GM12878 (cell line): ENCODE data around the gene EEF2. TPM values are rescaled to one million over a fixed set of nuclear protein-coding genes. Genes with fewer than 3 reads are reported as not detected.

Experiments used
- ATAC-seq: fragments of 200-7000 bp; cut with Tn5 transposase; 3 replicates; pipeline ENCODE4 v1.9.1; 2020; ENCODE audit warnings: mild to moderate bottlenecking, moderate library complexity
- BruUV-seq: library from RNA; stranded (reverse); fragments of 400-500 nt; replicated peaks from 2 replicates; lab custom pipeline; 2021; lab: Mats Ljungman, UMichigan
- CTCF ChIA-PET: fragments of 300-600 bp; sonication (Branson Sonifier 250); formaldehyde crosslinking; extraction: SDS; loops from one replicate; lab custom pipeline; 2021; ENCODE audit warnings: inconsistent platforms; lab: Yijun Ruan, JAX
- POLR2A ChIA-PET: fragments of 350-600 bp; formaldehyde crosslinking; extraction: SDS; loops from one replicate; lab custom pipeline; 2021; ENCODE audit warnings: inconsistent platforms; lab: Charles Lee
- RAD21 ChIA-PET: fragments of 300-600 bp; sonication (Branson Sonifier 250); formaldehyde crosslinking; loops from one replicate; lab custom pipeline; 2023; ENCODE audit warnings: antibody characterized with exemption; ENCODE audit not compliant: unreplicated experiment; lab: Charles Lee
- SMC1A ChIA-PET: fragments of 300-600 bp; sonication (Branson Sonifier 250); formaldehyde crosslinking; loops from one replicate; lab custom pipeline; 2023; ENCODE audit not compliant: unreplicated experiment, uncharacterized antibody; lab: Charles Lee
- DNase-seq: peaks from one replicate; pipeline ENCODE4 v3.0.0-alpha.2; 2011; ENCODE audit warnings: low read depth, low spot score
- FAIRE-seq: peaks from 3 replicates; lab custom pipeline; 2011; peaks lifted over from hg19 to GRCh38; lab: Jason Lieb, UNC
- H2AFZ ChIP-seq: 2 replicates; pipeline ENCODE4 v1.6.0; 2011; ENCODE audit warnings: low read depth, low read length, control low read depth; ENCODE audit not compliant: control insufficient read depth
- H3K27ac ChIP-seq: 2 replicates; pipeline ENCODE4 v1.5.1; 2011; ENCODE audit warnings: control low read depth; ENCODE audit not compliant: control insufficient read depth, insufficient read depth
- H3K27me3 ChIP-seq, 2 experiments: replicated peaks in 1 of 2; 2 replicates each; pipeline versions ENCODE4 v1.6.0 to v1.6.1; 2011; ENCODE audit warnings: low read length in 1 of 2; ENCODE audit not compliant: control insufficient read depth in 2 of 2, insufficient read depth in 2 of 2
- H3K36me3 ChIP-seq, 2 experiments: 2 replicates each; pipeline ENCODE4 v1.5.1; 2011; ENCODE audit warnings: low read length in 1 of 2; ENCODE audit not compliant: control insufficient read depth in 2 of 2, insufficient read depth in 2 of 2
- H3K4me1 ChIP-seq: 2 replicates; pipeline ENCODE4 v1.6.1; 2011; ENCODE audit warnings: mild to moderate bottlenecking, low read length, moderate library complexity, mixed read lengths; ENCODE audit not compliant: control insufficient read depth, insufficient read depth
- H3K4me2 ChIP-seq: 2 replicates; pipeline ENCODE4 v1.6.0; 2011; ENCODE audit warnings: control low read depth; ENCODE audit not compliant: control insufficient read depth, insufficient read depth
- H3K4me3 ChIP-seq: fragments of 200-600 bp; sonication (generic); 2 replicates; pipeline ENCODE4 v1.5.1; 2016
- H3K79me2 ChIP-seq: 2 replicates; pipeline ENCODE4 v1.6.0; 2011; ENCODE audit warnings: low read length; ENCODE audit not compliant: control insufficient read depth, insufficient read depth
- H3K9ac ChIP-seq: 2 replicates; pipeline ENCODE4 v1.8.0; 2011; ENCODE audit warnings: low read length, control low read depth, mixed read lengths; ENCODE audit not compliant: control insufficient read depth, insufficient read depth
- H3K9me3 ChIP-seq: replicated peaks from 3 replicates; pipeline ENCODE4 v1.5.1; 2011; ENCODE audit warnings: mild to moderate bottlenecking, low read length; ENCODE audit not compliant: control insufficient read depth, insufficient read depth
- H4K20me1 ChIP-seq: 2 replicates; pipeline ENCODE4 v1.6.0; 2011; ENCODE audit not compliant: control insufficient read depth, insufficient read depth
- CEBPB ChIP-seq, 2 experiments: fragments of 150-350 bp in 1 of 2; IDR thresholded peaks; 2 replicates each; pipeline ENCODE4 v1.6.1; 2012 to 2014; ENCODE audit warnings: low read depth in 2 of 2, low read length in 2 of 2, borderline replicate concordance in 1 of 2, inconsistent platforms in 1 of 2
- EED ChIP-seq: sonication (generic); IDR thresholded peaks from 2 replicates; pipeline ENCODE4 v1.6.1; 2016; ENCODE audit warnings: antibody characterized with exemption, low read depth
- HCFC1 ChIP-seq: fragments of 150-350 bp; IDR thresholded peaks from 2 replicates; pipeline ENCODE4 v1.6.1; 2014; ENCODE audit warnings: low read length
- POLR2A ChIP-seq: IDR thresholded peaks from 2 replicates; pipeline ENCODE4 v1.6.1; 2011; ENCODE audit warnings: low read depth, mild to moderate bottlenecking, low read length
- WRNIP1 ChIP-seq: IDR thresholded peaks from 2 replicates; pipeline ENCODE4 v1.6.1; 2011; ENCODE audit warnings: low read depth, low read length, improper control_type of control experiment, borderline replicate concordance
- ZBTB11 ChIP-seq: fragments of 450-650 bp; formaldehyde crosslinking; IDR thresholded peaks from 2 replicates; pipeline ENCODE4 v1.5.0; 2022; ENCODE audit warnings: mild to moderate bottlenecking, missing genetic modification characterization
- WGBS: methylation state at CpG from one replicate; pipeline ENCODE4 v1.1.6; 2016; ENCODE audit warnings: low lambda C conversion rate; ENCODE audit not compliant: insufficient replicate concordance, insufficient coverage; ENCODE audit errors: missing lambda C conversion rate; 5-methylcytosine and 5-hydroxymethylcytosine counted together
- in situ Hi-C: fragments of 300-500 bp; cut with MboI; formaldehyde crosslinking; loops from 9 replicates; pipeline ENCODE4 v1.14.3; 2018; ENCODE audit warnings: mixed read lengths
- intact Hi-C: fragments of 100-400 bp; cut with micrococcal nuclease; formaldehyde crosslinking; loops from one replicate; pipeline ENCODE4 v1.14.2; 2022; ENCODE audit not compliant: unreplicated experiment
- polyA plus RNA-seq, 11 experiments: library from polyadenylated mRNA; depleted of rRNA in 4 of 11; unstranded in 6 of 11; stranded (reverse) in 5 of 11; fragments of >200 nt; fragmentation: Nextera tagmentation in 4 of 11; fragmentation: Illumina TruSeq in 1 of 11; extraction: Ambion mirVana in 4 of 11; extraction: Trizol in 1 of 11; gene quantifications; 1 replicate in 1 of 11; 2 replicates in 10 of 11; pipeline versions ENCODE4 v1.2.1 to v1.2.3, GENCODE V29; 2011 to 2016; ENCODE audit warnings: inconsistent platforms in 2 of 11, missing spikeins in 2 of 11, low read depth in 1 of 11
- total RNA-seq, 4 experiments: library from RNA; depleted of rRNA in 3 of 4; stranded (reverse); fragments of >200 nt in 3 of 4; fragmentation: Illumina TruSeq in 1 of 4; extraction: Trizol in 1 of 4; gene quantifications; 2 replicates each; pipeline versions ENCODE4 v1.2.1 to v1.2.3, GENCODE V29; 2013 to 2021

Gene EEF2
- total and polyA plus RNA-seq, 10 of the 15 experiments (the other 5 are each of a cell fraction or from before 2014, with no cell fraction given) = 280 to 3,491 (median 1,305) TPM

- no peak for ATAC-seq
- BruUV-seq = no TSS peak
- no peaks in the 10 kb centered on the region for H4K20me1 ChIP-seq
- peaks cover 1% of the 10 kb centered on the region; the same call in 1 of the 2 replicates for H3K79me2 ChIP-seq
- DNase-seq = no peak
- intact Hi-C loops (no loop called here), in situ Hi-C loops (no loop called here)
- H3K27ac ChIP-seq = no peak overlapping the region
- no peak overlapping the region for H3K9ac ChIP-seq
- no peak overlapping the region for H3K4me3 ChIP-seq
- RAD21 ChIA-PET = no interaction called here
- SMC1A ChIA-PET = no interaction called here
- H3K27me3 ChIP-seq = no peaks in the 10 kb centered on the region
- H3K4me2 ChIP-seq = no peak overlapping the region
- FAIRE-seq = no peak
- H2AFZ ChIP-seq = no peak overlapping the region
- no peaks in the 10 kb centered on the region for H3K4me1 ChIP-seq
- POLR2A ChIA-PET = no interaction called here
- CTCF ChIA-PET = no interaction called here
- no peak for TF ChIP-seq HCFC1
- TF ChIP-seq POLR2A = no peak
- no peak for TF ChIP-seq EED
- no peak for TF ChIP-seq WRNIP1
- TF ChIP-seq ZBTB11 (CRISPR knock-in tag) = no peak
- no peak for TF ChIP-seq CEBPB (IDR thresholded peaks at IDR 0.05; ENCODE audit: borderline replicate concordance in 1 of 2, low read depth in 2 of 2, low read length in 2 of 2)
- peaks cover 3 to 6% of the 10 kb centered on the region in 2 experiments; a peak in 3 of 4 replicates for H3K36me3 ChIP-seq
- 92% methylated on average over 17 of the region's 19 CpGs for WGBS
- H3K9me3 ChIP-seq = no peaks in the 10 kb centered on the region
Measured at GRCh38 chr19:4018775-4019504, 33.7 kb upstream of the EEF2 start.
